Measurements from ENCODE around the gene ARHGAP6.

DNA sequence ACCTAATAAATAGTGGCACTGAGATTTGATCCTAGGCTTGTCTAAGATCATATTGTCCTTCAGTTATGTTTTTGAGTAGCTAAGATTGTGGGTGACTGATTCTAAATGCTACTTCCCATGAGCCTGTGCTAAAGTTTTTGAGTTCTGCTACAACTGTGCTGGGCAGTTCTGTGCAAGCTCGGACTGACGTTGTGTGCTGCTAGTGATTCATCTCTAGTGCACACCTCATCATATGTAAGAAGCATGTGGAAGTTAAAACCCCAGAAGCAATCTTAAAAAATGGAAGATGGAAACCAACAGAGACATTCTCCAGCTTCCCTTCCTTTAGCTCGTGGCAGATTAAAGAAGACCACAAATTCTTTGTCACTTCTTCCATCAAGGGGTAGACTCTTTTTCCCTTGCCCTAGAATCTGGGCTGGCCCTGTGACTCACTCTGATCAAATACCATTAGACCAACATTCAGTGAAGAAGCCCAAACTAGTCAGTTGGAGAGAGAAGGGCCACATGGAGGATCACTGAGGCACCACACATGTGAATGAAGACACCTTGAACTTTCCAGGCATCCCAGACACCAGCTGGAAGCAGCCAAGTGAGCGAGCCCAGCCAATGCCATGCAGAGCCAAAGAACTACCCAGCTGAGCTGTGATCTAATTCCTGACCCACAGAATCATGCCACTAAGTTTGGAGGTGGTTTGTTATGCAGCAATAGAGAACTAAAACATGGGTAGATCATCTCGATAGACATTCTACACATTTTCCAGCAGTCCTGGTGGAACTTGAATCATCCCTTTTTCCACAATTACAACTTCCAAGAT, 16.8 kb downstream of the ARHGAP6 start:
- TF ChIP-seq, protein P1, sequence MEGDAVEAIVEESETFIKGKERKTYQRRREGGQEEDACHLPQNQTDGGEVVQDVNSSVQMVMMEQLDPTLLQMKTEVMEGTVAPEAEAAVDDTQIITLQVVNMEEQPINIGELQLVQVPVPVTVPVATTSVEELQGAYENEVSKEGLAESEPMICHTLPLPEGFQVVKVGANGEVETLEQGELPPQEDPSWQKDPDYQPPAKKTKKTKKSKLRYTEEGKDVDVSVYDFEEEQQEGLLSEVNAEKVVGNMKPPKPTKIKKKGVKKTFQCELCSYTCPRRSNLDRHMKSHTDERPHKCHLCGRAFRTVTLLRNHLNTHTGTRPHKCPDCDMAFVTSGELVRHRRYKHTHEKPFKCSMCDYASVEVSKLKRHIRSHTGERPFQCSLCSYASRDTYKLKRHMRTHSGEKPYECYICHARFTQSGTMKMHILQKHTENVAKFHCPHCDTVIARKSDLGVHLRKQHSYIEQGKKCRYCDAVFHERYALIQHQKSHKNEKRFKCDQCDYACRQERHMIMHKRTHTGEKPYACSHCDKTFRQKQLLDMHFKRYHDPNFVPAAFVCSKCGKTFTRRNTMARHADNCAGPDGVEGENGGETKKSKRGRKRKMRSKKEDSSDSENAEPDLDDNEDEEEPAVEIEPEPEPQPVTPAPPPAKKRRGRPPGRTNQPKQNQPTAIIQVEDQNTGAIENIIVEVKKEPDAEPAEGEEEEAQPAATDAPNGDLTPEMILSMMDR (IDR thresholded peaks at IDR 0.05): no peak
- no peak for TF ChIP-seq POLR2A (IDR thresholded peaks at IDR 0.05)

Data from uterus (tissue), 2 donors.